HL-60 (cell line): ENCODE measurements around the gene PRKAG2.

Experiments used
- DNase-seq, 2 experiments: peaks; one replicate each; pipeline ENCODE4 v3.0.0-alpha.2; 2010 to 2020; ENCODE audit warnings: low read depth in 1 of 2, low spot score in 1 of 2
- H3K27ac ChIP-seq: fragments of 250-450 bp; sonication (Bioruptor Pico); replicated peaks from 2 replicates; pipeline ENCODE4 v1.5.1; 2020; ENCODE audit warnings: mild to moderate bottlenecking, moderate library complexity
- H3K27me3 ChIP-seq: fragments of 250-450 bp; sonication (Bioruptor Pico); 2 replicates; pipeline ENCODE4 v1.5.1; 2021; ENCODE audit warnings: mild to moderate bottlenecking, moderate library complexity; ENCODE audit not compliant: insufficient read depth, poor library complexity, severe bottlenecking
- H3K4me3 ChIP-seq: replicated peaks from 2 replicates; pipeline ENCODE4 v1.5.1; 2011; ENCODE audit warnings: mild to moderate bottlenecking, control low read depth, low read length; ENCODE audit not compliant: insufficient read depth
- CTCF ChIP-seq: IDR thresholded peaks from one replicate; pipeline ENCODE4 v1.5.1; 2011; ENCODE audit warnings: low read length, control low read depth, inconsistent platforms; ENCODE audit not compliant: insufficient read depth
- GABPA ChIP-seq: IDR thresholded peaks from 2 replicates; pipeline ENCODE4 v1.6.1; 2012; ENCODE audit warnings: low read depth
- POLR2AphosphoS5 ChIP-seq: IDR thresholded peaks from 2 replicates; pipeline ENCODE4 v1.6.1; 2012; ENCODE audit warnings: low read depth
- REST ChIP-seq: IDR thresholded peaks from 2 replicates; pipeline ENCODE4 v1.6.1; 2012; ENCODE audit warnings: low read depth; ENCODE audit not compliant: insufficient replicate concordance
- SPI1 ChIP-seq: IDR thresholded peaks from 2 replicates; pipeline ENCODE4 v1.6.1; 2012; ENCODE audit warnings: low read depth, mild to moderate bottlenecking, borderline replicate concordance

PRKAG2 gene

DNA sequence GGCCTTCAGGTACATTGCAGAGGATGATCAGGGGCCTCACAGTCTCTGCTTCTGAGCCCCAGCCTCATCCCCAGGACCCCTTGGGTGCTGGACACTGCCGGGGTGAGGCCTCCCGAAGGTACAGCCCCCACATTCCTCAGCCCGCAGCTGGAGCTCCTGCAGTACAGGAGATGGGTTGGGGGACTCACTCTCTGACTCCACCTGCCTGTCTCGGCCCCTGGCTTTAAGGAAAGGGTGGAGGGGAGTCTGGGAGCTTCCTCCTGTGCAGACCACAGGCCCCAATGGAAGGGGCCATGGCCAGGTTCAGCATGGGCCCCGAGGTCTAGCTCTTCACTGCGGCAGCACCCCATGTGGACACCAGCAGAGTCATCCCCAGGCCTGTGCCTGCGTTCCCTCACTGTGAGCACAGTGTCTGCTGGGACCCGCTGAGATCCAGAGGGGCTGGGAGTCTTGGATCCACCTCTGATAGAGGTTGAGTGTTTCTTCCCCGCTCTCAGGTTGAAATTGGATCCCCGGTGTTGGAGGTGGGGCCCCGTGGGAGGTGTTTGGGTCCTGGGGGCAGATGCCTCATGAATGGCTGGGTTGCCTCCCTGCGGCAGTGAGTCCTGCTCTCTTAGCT lies 99.9 kb downstream of the PRKAG2 start:
- TF ChIP-seq CTCF (no peak), REST (no peak), GABPA (no peak), SPI1 (no peak), POLR2AphosphoS5 (no peak)
- Histone ChIP-seq H3K27ac (no peak overlapping the region), H3K27me3 (no peaks in the 10 kb centered on the region), H3K4me3 (no peak overlapping the region)
- no peak for DNase-seq

DNA sequence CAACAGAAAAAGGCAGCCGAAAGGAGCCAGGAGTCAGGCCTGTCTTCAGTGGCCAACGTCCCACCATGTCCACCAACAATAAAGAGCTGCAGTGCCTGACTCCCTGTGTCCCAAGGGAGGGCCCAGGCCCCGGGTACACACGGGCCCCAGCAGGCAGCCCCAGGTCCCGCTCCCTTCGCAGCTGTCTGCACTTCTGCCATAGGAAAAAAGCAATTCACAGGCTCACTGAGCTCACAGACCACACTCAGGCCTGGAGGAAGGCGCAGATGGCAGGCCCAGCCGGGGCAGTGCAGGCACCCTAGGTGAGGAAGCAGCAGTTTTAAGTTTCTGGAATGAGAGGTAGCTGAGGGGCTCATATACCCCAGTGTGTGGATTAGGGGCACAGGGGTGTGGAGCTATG lies 100.5 kb downstream of the PRKAG2 start:
- Histone ChIP-seq H3K27me3 (no peaks in the 10 kb centered on the region), H3K4me3 (no peak overlapping the region), H3K27ac (no peak overlapping the region)
- TF ChIP-seq GABPA (no peak), POLR2AphosphoS5 (no peak), REST (no peak), SPI1 (no peak), CTCF (no peak)
- no peak for DNase-seq

DNA sequence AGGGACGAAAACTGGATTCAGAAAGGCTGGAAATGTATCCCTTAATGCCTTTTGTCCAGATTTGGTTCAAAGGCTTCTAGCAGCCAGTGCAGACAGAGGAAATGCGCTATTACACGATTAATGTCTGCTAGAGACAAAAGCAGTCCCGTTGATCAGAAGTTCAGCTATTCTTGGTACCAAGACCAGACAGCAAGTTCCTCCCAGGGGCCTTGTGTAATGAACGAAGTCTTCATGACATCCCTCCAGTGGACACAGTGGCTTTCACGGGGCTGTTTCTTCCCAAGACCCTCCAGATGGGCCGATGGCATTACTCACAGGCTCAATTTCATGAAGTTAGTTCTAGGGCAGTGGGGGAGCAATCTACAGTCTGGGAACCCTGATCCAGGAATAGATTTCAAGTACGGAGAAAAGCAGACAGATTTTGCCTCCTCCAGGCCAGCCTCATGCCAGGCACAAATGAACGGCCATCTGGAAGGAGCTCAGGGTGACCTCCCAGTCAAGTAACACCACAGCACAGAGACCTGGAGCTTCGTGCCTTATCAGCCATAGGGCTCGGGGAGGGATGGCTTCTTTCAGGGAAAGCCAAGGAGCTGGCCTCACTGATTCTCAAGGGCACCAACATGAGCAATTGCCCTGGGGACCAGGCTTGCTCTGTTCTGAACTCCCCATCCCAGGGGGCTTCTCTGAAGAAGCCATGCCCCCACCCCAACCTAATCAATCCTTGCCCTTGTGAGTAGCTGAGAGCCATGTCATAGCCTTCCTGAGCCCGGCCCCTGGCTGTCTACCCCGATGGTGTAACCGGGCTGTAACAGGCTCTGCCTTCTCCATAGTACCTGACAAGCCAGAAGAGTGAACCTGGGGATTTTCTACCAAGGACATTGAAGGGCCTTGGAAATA lies 101.1 kb downstream of the PRKAG2 start:
- Histone ChIP-seq H3K27me3 (no peaks in the 10 kb centered on the region), H3K27ac (no peak overlapping the region), H3K4me3 (no peak overlapping the region)
- DNase-seq: no peak
- no peak for TF ChIP-seq SPI1
- TF ChIP-seq CTCF: no peak
- no peak for TF ChIP-seq POLR2AphosphoS5
- no peak for TF ChIP-seq REST
- TF ChIP-seq GABPA: no peak
